ENCODE data around the gene ANGPTL8.

Gene ANGPTL8

GRCh38 chr19:11239377-11240000, at the start of gene ANGPTL8:
Gene ANGPTL8, plus strand, starts transcription at chr19:11239619. Its CDS starts 19 bp downstream, at chr19:11239638.
- DNase-seq = no peak

- no peak for DNase-seq
These were observed 48.9 kb upstream of the ANGPTL8 start for GRCh38 chr19:11190501-11190900.

- DNase-seq = no peak
These were observed 48.1 kb upstream of the ANGPTL8 start for GRCh38 chr19:11191273-11191755.

GRCh38 chr19:11191934-11192333, 47.5 kb upstream of the ANGPTL8 start:
- no peak for DNase-seq

- DNase-seq = no peak
These were observed 46.2 kb upstream of the ANGPTL8 start for GRCh38 chr19:11192957-11193939.

GRCh38 chr19:11194173-11194572, 45.2 kb upstream of the ANGPTL8 start:
- no peak for DNase-seq

- no peak for DNase-seq
These were observed 44.5 kb upstream of the ANGPTL8 start for GRCh38 chr19:11194656-11195558.

GRCh38 chr19:11195681-11196080, 43.7 kb upstream of the ANGPTL8 start:
- no peak for DNase-seq

- DNase-seq = no peak
These were observed 42.8 kb upstream of the ANGPTL8 start for GRCh38 chr19:11196406-11197287.

- peak; percentile 68 for DNase-seq
These were observed 41.9 kb upstream of the ANGPTL8 start, which contains the start of gene KANK2 for GRCh38 chr19:11197291-11198174. Gene KANK2, minus strand, starts transcription at chr19:11197545. Its CDS starts 3,034 bp downstream, at chr19:11194511.

GRCh38 chr19:11198175-11198534, 41.3 kb upstream of the ANGPTL8 start:
- no peak for DNase-seq

- DNase-seq = no peak
These were observed 40.5 kb upstream of the ANGPTL8 start for GRCh38 chr19:11198769-11199424.

GRCh38 chr19:11199517-11199916, 39.9 kb upstream of the ANGPTL8 start:
- no peak for DNase-seq

- no peak for DNase-seq
These were observed 39.3 kb upstream of the ANGPTL8 start for GRCh38 chr19:11200015-11200574.

- DNase-seq = no peak
These were observed 38.5 kb upstream of the ANGPTL8 start for GRCh38 chr19:11200931-11201330.

GRCh38 chr19:11201791-11202190, 37.6 kb upstream of the ANGPTL8 start:
- no peak for DNase-seq

GRCh38 chr19:11202488-11203193, 36.8 kb upstream of the ANGPTL8 start:
- DNase-seq = no peak

- peak; percentile 17 for DNase-seq
These were observed 36.0 kb upstream of the ANGPTL8 start for GRCh38 chr19:11203194-11204075.
